ENCODE measurements around the gene NOS1AP.
"Not testable (repeated sequence)": the region's sequence is repeated elsewhere in the genome, so short reads cannot be mapped to it uniquely, and the experiment has no call there.

The NOS1AP gene

DNA sequence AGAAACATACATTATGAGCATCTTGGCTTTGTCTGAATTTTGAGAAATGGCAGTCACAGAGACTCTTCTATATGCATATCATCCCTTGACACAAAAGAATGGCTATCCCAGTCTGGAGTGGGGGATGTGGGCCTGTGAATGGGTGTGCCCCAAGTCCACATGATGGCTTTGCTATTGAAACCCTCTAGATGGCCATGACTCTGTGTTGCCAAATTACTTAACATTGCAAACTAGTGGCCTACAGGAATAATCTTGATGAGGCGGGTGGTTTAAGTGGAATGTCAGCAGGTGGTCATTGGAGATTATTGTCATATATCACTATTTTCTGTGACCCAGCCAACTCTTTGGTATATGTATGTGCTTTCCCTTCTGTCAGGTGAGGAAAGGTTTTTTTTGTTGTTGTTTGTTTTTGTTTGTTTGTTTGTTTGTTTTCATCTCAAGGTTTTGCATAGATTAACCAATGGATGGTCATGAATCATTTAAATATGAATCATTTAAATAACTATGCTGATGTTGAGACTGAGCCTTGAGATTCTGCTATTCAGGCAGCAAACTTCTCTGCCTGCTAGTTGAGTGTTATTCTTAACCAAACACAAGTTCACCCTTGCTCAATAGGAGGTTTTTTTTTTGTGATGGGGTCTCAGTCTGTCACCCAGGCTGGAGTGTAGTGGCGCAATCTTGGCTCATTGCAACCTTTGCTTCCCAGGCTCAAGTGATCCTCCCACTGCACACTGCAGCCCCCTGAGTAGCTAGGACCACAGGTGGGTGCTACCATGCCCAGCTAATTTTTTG is 103.0 kb downstream of the NOS1AP start:
- DNase-seq, result no peak

DNA sequence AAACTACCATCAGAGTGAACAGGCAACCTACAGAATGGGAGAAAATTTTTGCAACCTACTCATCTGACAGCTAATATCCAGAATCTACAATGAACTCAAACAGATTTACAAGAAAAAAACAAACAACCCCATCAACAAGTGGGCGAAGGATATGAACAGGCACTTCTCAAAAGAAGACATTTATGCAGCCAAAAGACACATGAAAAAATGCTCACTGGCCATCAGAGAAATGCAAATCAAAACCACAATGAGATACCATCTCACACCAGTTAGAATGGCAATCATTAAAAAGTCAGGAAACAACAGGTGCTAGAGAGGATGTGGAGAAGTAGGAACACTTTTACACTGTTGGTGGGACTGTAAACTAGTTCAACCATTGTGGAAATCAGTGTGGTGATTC is 104.1 kb downstream of the NOS1AP start:
- not testable (repeated sequence) for DNase-seq

DNA sequence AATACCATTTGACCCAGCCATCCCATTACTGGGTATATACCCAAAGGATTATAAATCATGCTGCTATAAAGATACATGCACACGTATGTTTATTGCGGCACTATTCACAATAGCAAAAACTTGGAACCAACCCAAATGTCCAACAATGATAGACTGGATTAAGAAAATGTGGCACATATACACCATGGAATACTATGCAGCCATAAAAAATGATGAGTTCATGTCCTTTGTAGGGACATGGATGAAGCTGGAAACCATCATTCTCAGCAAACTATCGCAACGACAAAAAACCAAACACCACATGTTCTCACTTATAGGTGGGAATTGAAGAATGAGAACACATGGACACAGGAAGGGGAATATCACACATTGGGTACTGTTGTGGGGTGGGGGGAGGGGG is 104.5 kb downstream of the NOS1AP start:
- not testable (repeated sequence) for DNase-seq

DNA sequence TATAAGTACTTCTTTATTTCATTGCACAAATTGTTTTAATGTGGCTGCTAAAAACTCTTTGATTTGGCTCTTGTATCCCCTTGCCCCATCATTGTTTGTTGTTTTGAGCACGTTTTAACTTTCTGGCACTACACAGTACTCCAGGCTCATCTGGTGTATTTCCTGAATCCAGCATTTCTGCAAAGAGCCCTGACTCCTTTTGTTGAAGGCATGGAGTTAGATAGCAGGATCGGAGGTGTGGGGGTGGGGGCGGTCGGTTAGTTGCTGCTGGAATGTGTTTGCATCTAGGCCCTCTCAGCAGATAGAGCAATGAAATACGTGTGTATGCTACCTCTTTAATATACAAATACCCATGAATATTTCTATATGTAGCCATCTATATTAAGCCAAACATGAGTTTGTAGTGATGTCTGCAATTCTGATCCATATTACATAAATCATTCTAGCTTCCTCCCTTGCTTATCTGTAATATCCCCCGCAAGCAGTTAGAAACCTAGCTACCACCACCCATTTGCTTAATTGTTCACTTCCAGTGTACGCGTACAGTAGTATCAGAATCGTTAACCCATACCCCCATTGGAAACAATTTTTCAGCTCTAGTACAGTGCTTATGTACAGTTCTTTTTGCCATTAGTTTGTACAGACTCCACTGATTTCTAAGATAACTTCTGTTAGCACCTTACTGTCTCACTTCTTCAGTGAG is 106.0 kb downstream of the NOS1AP start:
- no peak for DNase-seq

DNA sequence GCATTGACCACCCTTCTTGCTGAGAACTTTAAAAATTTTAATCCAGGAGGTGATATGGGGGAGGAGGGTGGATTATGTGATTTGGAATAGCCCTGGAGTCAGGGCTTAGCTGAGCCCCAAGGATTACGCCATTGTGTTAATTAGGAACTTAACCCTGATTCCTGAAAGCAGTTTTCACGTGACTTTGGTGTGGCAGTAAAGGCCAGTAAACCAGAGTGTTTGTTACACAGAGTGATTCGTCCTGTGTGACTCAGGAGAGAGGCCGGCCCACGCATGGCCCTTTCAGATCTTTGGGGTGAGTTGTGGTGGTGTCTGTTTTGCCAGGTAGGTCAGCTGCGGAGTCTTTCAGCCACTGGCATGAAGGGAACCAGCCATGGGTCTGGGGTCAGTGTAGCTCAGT is 107.6 kb downstream of the NOS1AP start:
- no peak for DNase-seq

DNA sequence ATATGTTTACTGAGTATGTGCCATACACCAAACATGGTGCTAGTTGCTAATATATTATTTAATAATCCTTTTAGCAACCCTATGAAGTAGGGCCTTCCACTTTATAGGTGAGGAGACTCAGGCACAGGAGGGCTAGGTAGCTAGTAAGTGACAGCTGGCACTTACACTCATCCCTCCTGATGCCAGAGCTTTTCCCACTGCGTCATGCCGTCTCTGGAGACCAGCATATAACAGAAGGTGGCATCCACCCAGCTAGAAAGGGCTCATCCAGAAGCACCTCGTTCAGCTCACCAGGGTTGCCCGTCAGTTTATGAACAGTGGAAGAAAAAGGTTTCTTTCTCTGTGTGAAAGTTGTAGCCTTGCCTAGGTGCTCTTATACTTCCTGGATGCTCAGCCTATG is 108.9 kb downstream of the NOS1AP start:
- no peak for DNase-seq

DNA sequence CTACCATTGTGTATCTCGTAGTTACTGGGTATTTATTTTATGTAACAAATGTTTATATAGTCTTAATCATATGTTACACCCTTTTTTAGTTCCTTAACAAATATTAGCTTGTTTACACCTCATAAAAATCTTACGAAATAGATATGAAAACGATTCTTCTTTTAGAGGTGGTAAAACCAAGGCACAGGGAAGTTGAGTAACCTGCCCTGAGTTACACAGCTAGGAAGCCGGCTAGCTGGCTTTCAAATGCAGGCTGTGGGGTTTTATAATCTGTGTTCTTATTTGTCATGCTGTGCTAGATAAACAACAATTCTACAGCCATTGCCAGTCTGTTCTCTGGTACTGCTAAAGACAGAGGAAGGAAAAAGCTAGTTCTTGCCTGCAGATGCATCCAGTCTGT is 109.6 kb downstream of the NOS1AP start:
- no peak for DNase-seq

DNA sequence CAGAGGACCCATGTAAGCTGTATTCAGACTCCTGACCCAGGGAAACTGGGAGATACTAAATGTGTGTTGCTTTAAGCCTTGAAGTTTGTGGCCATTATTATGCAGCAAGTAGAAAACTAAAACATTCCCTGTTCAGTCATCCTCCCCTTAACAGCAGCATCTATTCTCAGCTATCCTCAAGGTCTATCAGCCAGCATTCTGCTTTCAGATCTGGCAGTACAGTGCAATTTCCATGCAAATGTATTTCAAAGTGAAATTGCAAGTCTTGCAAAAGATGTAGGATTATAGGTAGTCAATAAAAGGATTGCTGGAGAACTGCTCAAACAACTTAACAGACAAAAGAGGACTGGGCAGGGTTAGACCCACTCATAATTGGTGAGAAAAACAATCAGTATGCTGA is 111.3 kb downstream of the NOS1AP start:
- no peak for DNase-seq

DNA sequence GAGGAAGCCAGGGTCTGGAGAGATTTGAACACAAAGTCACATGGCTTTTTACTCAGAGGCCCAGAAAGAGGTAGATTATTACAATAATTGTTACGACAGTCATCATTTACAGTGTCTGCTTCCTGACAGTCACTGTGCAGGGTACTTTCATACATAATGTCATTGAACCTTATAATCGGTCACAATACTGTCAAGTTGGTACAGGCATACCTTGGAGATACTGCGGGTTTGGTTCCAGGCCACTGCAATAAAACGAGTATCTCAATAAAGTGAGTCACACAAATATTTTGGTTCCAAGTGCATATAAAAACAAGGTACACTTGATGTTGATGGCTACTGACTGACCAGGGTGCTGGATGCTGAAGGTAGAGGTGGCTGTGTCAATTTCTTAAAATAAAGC is 112.6 kb downstream of the NOS1AP start:
- no peak for DNase-seq

DNA sequence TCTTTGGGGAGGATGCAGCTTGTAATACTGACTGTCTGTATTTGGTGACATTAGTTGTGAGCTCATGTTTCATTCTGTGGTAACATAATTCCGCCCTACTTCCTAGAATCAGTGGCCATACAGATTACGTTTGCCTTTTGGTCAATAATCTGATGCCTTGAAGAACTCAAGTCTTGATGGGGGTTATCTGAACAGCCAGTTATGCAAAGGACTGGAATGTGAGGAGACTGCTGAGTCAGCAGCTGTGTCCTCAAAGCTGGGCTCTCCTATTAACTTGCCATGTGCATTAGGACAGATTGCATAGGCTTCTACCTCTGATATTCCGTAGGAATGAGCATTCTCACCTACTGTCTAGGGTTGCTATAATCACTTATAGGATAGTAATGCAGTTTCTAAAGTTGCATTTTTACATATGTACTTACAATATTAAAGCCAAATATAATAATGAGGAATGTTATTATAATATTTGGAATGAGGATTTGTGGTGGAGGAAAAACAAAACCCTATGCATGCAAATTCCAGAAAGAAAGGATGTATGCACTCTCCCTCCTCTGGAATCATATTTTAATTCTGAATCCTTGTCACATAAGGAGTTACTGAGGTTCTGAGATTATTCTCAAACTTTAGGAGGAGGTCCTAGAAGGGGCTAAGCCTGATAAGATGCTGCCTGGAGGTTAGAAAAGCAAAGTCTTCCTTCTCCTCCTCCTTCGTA is 116.0 kb downstream of the NOS1AP start:
- no peak for DNase-seq

DNA sequence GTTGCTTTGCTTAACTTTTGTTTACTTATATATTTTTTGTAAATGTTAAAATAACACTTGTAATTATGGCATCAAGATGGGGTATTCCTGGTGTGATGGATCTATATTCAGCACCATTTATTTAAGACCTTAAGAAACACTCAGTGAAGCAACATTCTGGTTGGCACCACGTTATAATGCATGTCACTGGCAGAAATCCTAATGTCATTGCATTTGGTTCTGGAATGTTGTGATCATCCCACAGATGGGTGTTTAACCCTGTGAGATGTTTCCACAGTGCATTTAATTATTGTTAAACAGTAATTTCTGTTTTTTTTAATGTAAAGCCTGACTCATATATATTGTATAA is 116.5 kb downstream of the NOS1AP start:
- DNase-seq, result no peak

DNA sequence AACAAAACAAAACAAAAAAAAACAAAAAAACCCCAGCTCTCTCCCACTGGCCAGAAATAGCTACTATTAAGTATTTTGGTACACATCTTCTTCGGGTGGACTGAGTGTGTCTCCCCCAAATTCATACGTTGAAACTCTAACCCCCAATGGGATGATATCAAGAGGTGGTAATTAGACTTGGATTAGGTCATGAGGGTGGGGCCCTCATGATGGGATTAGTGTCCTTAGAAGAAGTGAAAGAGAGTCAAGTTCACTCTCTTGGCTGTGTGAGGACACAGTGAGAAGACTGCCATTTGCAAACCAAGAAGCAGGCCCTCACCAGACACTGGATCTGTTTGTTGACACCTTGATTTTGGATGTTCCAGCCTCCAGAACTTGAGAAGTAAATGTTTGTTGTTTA is 116.9 kb downstream of the NOS1AP start:
- no peak for DNase-seq

DNA sequence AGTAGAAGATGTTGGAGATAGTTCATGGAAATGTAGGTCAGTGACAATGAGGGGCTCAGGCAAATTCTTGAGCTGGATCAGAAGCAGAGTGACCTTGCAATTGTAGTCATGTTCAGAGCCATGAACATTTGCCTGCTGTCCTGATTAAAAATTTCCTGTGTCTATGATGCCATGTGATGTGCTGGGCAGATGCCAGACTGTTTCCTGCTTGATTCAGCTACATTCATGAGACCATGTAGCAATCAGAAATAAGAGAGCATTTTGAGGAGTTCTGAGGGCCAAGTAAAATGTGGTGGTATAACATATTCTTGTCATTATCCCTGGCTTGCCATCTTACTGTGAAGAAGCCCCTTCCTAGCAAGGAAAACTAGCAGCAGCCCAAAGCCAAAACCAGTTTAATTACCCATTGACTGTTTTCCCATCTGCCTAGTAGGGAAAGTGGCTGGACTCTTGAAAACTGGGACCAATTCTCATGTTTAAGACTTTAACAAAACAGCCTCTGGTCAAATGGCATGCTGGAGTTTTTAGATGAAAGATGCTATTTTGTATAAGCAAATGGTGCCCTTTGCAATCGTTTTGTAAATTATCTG is 118.3 kb downstream of the NOS1AP start:
- DNase-seq, result no peak

DNA sequence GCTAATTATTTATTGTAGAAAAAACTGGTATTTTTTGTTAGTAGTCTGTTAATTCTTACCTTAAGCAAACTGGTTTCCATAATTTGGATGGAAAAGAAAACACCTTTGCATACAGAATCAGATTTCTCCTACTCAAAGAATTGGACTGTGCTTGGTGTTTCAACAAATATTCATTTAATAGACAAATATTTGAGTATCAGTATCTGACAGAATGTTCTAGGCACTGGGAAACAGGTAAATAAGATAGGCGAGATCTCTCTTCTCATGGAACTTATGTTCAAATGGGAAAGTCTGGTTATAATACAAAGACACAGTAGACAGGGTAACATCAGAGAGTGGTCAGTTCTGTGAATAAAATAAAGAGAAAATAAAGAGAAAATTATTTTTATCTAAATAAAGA is 119.9 kb downstream of the NOS1AP start:
- no peak for DNase-seq

DNA sequence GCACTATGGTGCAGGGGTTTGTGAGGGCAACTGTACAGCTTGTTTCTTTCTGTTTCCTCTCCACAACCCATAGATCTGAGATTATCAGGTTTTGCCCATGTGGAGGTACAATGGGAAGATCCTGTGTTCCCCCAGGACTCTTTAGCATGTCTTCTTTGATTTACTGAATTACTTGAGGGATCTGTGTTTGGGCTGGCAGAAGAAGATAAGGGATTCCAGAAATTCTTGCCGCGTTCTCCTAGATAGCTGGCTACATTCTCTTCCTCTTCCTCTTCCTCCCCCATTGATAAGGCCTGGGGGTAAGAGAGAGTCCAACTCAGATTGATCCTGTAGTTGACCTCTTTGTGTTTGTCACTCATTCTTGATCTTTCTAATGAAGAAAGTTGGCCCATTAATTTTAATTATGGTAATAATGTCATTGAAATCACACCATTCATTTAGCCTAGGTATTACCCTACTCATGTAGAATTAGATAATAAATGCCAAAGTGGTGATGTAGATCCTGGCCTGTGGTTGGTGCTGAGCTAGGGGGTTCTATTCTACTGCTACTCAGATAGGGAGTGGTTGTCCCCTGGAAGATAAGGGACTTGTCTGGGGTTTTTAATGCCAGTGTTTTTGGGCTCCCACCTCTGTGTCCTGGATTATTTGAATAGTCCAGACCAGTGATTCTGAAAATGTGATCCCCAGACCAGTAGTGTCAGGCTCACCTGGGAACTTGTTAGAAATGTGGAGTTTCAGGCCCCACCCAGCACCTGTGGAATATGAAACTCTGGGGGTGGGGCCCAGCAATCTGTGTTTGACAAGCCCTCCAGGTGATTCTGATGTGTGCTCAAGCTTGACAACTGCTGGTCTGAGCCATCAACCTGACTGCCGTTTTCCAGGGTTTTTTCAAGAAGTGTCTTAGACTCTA is 122.2 kb downstream of the NOS1AP start:
- no peak for DNase-seq

DNA sequence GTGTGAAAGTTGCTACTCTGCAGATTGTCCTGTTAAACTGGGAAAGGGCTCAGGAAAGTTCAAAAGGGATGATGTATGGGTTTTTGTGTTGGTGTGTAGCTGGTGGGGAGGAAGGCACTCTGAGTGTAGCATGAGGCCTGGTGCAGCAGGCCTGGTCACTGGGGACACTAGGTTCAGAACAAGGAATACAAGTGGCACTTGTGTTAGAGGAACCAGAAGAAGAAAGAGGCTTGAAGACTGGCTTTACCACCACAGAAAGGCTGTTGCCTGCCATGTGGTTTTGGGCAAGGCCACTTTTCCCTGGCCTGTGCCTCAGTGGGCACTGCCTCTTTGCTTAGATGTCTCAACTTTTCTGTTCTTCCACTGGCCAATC is 122.8 kb downstream of the NOS1AP start:
- no peak for DNase-seq

DNA sequence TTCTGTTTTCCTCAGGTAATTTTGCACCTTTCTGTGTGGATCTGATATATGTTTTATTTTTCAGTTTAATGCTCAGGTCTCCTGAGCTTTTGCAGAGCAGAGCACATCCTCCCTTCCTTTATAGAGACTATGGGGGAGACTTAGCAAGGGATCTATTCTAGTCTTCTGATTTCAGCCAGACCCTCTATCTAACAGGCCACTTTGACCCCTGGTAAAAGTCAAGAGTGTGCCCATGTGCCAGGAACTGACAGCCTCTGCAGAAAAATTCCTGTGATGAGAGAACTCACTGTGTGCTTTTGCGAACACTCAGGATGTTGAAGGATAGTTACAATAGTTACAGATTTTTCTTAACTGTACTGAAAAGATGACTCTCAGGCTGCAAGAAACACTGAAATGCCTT is 123.3 kb downstream of the NOS1AP start:
- DNase-seq, result no peak

DNA sequence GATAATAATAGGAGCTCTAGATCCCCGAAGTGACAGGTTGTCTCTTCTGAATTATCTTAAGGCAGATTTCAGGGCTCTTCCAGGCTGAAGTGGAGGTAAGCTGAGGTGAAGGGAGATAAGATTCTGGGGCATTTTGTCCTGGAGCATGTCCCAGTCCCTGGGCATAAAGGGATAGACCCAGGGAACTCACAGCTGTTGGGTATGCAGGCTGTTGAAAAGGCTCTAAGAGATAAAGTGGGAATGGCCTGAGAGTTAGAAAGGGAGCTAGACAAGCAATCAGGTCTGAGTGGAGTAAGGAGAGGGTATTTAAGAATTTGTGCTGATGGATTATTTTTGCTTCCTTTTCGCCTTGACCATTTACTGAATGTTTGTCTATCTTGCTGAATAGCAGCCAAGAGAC is 123.7 kb downstream of the NOS1AP start:
- DNase-seq, result no peak

DNA sequence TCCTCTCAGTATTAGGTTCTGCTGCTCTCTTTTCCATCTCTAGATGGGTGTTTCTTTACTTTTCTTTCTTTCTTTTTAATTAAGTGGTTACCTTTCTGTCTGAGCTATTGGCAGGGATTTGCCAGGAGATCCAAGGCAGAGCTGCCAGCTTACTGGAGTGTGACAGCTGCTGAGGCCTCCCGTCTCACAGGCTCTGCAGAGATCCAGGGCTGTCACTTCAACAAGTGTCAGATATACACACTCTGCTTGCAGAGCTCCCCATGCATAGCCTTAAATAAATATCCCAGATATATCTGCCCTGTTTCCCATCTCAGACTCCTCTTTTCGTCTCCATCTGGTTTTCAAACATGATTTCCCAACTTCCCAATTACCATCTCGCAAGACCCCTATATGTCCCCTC is 124.3 kb downstream of the NOS1AP start:
- DNase-seq, result no peak

DNA sequence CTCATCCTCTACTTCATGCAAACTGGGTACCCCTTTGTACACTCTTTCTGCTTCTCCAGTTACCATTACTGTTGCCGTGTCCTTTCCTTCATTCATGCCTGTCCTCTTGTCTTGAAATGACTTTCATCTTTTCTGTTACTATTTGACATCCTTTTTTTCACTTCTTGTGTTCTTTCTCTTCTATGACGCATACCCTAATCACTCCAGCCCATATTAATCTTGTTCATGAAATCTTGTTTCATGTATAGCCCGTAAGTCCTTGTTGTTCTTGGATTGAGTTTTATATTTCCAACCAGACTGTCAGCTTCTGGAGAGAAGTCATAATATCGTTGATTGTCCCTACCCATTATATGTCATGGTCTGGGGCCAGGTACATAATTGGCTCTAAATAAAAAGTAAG is 126.1 kb downstream of the NOS1AP start:
- DNase-seq, result no peak

DNA sequence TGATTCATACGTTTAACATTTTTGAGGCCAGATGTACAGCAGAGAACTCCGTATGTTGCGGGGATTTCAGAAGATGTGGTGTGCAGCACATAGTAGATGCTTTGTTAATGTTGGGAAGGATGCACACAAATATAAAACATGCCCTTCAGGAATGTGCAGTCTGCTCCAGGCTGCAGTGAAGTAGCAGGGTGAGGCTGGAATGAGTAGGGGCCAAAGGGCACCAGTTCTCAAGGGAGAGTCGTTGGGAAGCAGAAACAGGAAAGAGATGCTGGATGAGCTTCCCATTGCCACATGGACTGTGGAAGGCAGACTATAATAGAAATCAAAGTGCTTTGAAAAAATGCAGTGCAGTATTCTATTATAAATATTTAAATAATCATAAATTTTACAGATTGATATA is 126.9 kb downstream of the NOS1AP start:
- no peak for DNase-seq

DNA sequence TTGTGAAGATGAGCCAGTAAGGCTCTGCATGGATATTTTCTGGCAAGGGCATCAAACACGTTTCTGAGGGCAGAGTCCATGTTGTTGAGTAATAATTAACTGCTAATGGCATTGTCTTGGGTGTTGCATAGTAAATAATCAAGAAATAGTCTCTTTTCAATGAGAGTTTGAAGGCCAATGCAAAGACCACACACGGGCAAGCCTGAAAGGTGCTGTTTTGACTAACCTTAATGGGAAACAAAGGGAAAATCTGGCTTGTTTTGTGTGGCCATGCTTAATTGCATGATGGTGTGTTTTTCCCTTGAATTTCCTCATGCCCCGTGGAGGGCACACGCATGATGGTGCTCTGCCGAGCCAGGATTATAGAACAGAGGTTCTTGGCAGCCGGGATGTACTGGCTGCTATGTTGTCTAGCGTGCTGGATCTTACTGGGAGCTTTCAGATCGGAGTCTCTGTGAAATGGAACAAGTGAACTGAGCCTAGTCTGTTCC is 127.6 kb downstream of the NOS1AP start:
- DNase-seq, result no peak
